Fibroblast of mammary gland (primary cell): ENCODE measurements around the gene ANKRD13D.

Experiments
- DNase-seq: peaks from one replicate; pipeline ENCODE4 v3.0.0-alpha.2; 2010; ENCODE audit warnings: low read depth
- H3K4me3 ChIP-seq: 2 replicates; pipeline ENCODE4 v1.5.1; 2011; ENCODE audit warnings: low read depth, mild to moderate bottlenecking, low read length, moderate library complexity; ENCODE audit not compliant: control insufficient read depth
- TF ChIP-seq, protein P1 (sequence below): conservative IDR thresholded peaks from 2 replicates; pipeline ENCODE4 v1.5.1; 2011; ENCODE audit warnings: low read depth, low read length, inconsistent platforms; ENCODE audit not compliant: control insufficient read depth, insufficient read depth

Gene ANKRD13D

DNA sequence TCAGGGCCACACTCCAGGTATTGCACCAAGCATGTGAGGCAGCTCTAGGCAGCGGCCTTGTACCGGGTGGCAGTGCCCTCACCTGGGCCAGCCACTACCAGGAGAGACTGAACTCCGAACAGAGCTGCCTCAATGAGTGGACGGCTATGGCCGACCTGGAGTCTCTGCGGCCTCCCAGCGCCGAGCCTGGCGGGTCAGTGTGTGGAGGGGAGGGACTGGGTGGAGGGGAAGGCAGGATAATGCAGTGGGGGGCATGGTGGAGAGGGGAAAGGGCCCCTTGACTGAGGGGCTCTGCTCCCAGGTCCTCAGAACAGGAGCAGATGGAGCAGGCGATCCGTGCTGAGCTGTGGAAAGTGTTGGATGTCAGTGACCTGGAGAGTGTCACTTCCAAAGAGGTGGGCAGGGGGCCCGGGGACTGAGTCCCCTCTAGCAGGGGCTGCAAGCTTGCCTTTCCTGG, 18.5 kb downstream of the ANKRD13D start:
- H3K4me3 ChIP-seq = no peak overlapping the region
- TF ChIP-seq, protein P1, sequence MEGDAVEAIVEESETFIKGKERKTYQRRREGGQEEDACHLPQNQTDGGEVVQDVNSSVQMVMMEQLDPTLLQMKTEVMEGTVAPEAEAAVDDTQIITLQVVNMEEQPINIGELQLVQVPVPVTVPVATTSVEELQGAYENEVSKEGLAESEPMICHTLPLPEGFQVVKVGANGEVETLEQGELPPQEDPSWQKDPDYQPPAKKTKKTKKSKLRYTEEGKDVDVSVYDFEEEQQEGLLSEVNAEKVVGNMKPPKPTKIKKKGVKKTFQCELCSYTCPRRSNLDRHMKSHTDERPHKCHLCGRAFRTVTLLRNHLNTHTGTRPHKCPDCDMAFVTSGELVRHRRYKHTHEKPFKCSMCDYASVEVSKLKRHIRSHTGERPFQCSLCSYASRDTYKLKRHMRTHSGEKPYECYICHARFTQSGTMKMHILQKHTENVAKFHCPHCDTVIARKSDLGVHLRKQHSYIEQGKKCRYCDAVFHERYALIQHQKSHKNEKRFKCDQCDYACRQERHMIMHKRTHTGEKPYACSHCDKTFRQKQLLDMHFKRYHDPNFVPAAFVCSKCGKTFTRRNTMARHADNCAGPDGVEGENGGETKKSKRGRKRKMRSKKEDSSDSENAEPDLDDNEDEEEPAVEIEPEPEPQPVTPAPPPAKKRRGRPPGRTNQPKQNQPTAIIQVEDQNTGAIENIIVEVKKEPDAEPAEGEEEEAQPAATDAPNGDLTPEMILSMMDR = no peak
- DNase-seq = no peak

DNA sequence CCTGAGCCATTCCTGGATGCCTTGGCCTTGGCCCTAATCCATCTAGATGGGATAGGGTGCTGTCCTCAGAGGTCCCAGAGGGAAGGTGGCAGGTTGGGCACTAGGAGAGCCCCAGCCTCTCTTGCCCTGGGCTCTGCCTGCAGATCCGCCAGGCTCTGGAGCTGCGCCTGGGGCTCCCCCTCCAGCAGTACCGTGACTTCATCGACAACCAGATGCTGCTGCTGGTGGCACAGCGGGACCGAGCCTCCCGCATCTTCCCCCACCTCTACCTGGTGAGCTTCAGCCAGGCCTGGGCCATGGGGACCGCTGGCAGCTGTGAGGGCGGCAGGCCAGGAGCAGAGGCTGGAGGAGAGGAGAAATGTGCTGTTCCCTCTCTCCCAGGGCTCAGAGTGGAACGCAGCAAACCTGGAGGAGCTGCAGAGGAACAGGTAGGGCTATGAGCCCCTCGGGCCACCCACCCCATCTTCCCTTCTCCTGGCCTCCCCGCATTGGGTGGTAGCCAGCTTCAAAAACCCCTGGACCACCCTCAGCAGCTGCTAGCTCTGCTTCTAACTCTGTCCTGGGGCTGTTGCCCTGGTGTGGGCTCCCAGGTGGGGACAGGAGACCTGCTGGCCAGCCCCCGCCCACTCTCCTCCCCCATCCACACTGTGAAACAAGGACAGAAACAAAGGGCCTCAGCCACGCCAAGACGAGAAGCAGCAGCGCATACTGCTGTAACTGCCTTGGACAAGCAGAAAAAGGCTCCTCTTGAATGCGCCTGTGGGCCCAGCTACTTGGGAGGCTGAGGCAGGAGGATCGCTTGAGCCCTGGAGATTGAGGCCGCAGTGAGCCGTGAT, 19.1 kb downstream of the ANKRD13D start:
- H3K4me3 ChIP-seq = no peak overlapping the region
- no peak for DNase-seq
- TF ChIP-seq, protein P1 = no peak

DNA sequence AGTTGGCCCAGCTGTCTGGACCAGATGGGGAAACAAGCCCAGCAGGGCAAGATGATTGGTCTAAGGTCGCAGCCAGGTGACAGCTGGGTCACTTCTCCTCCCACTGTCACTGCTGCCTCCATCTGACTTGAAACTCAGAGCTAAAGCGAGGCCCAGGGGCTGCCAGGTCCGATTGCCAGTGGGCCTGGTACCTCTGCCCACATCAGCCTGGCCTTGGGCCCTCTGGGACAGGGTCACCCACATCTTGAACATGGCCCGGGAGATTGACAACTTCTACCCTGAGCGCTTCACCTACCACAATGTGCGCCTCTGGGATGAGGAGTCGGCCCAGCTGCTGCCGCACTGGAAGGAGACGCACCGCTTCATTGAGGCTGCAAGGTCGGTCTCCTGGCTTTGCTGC, 20.1 kb downstream of the ANKRD13D start:
- H3K4me3 ChIP-seq = no peak overlapping the region
- TF ChIP-seq, protein P1 = no peak
- no peak for DNase-seq

DNA sequence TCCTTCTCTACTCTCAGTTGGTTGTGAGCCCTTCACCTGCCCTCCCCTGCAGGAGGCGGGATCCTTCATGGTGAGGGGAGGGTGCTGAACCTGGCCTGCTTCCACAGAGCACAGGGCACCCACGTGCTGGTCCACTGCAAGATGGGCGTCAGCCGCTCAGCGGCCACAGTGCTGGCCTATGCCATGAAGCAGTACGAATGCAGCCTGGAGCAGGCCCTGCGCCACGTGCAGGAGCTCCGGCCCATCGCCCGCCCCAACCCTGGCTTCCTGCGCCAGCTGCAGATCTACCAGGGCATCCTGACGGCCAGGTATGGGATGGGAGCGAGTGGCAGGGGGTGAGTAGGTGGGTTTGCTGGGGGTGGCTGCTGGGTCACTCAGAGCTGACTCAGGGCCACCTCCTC, 20.6 kb downstream of the ANKRD13D start:
- TF ChIP-seq, protein P1 = no peak
- DNase-seq = no peak
- H3K4me3 ChIP-seq = no peak overlapping the region

DNA sequence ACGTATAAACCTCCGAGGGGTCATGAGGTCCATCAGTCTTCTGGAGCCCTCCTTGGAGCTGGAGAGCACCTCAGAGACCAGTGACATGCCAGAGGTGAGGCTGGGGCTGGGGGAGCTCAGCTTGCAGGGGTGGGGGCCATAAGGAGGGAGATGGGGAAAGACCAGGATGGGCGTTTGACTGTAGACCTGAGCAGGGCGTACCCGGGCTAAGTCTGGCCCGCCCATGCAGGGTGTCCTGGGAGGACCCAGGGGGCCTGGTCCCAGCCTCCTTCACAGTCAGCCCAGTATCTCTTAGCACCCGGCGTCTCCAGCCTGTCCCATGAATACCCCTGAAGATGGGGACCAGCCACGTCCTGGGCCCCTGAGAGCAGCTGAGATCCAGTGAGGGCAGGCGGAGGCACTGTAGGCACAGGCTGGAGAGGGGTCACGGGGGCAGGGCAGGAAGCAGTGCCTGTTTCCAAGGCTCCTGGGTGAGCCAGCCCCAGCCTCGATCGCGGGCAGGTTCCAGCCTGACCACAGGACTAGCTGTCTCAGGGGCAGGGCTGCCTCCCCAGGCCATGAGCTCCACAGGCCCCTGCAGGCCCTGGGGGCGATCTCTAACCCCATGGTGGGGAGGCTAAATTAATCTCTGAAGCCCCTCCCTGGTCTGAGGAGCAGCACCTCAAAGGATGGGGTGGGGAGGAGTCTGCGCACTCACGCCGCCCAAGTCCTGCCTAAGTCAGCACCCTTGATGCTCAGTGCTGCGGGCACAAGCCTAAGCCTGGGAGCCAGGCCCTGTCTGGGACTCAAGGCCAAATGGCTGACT, 21.3 kb downstream of the ANKRD13D start:
- TF ChIP-seq, protein P1 = no peak
- H3K4me3 ChIP-seq = no peak overlapping the region
- DNase-seq = no peak

DNA sequence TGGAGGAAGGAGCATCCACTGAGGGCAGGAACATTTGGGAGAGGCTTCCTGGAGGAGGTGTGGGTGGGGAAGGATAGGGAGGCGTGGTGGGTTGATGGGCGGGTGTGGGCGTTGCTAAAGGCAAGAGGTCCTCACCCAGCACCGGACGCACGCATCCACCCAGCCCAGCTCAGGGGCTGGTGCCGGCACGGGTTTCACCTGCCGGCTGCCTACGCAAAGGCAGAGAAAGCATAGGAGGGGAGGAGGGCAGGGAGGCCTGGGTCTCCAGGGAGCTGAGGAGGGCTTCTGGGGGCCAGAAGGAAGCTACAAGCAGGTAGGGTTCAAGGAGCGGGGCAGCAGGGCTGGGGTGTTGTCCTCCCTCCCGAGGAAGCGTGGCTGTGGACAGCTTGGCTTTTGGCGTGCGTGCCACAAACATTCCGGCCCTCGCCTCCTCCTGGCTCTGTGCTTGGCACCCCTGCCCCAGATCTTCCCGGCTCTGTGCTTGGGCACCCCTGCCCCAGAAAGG, 22.0 kb downstream of the ANKRD13D start:
- TF ChIP-seq, protein P1 = no peak
- DNase-seq = no peak
- no peak overlapping the region for H3K4me3 ChIP-seq
